WTC11 (cell line): ENCODE results near the gene IGSF23.

Experiments
- CTCF ChIP-seq: fragments of 200-600 bp; IDR thresholded peaks from 2 replicates; pipeline ENCODE4 v1.8.0; 2022; ENCODE audit warnings: antibody characterized with exemption
- E2F4 ChIP-seq: sonication (generic); formaldehyde crosslinking; IDR thresholded peaks from 2 replicates; pipeline ENCODE4 v1.8.1; 2022; ENCODE audit warnings: low read depth, mild to moderate bottlenecking, moderate library complexity, missing genetic modification reagents, borderline replicate concordance
- JUN ChIP-seq: sonication (generic); formaldehyde crosslinking; IDR thresholded peaks from 2 replicates; pipeline ENCODE4 v1.8.0; 2023; ENCODE audit warnings: mild to moderate bottlenecking, missing genetic modification reagents
- MAX ChIP-seq: sonication (generic); formaldehyde crosslinking; IDR thresholded peaks from 2 replicates; pipeline ENCODE4 v1.8.0; 2022; ENCODE audit warnings: mild to moderate bottlenecking, missing genetic modification reagents
- NR1H2 ChIP-seq: sonication (generic); formaldehyde crosslinking; IDR thresholded peaks from 2 replicates; pipeline ENCODE4 v1.9.0; 2021; ENCODE audit warnings: mild to moderate bottlenecking, moderate library complexity, missing genetic modification reagents
- RELA ChIP-seq: sonication (generic); formaldehyde crosslinking; IDR thresholded peaks from 2 replicates; pipeline ENCODE4 v1.8.1; 2022; ENCODE audit warnings: missing genetic modification reagents, mild to moderate bottlenecking, borderline replicate concordance
- ZNF423 ChIP-seq: fragments of 250-450 bp; sonication (Bioruptor Pico); IDR thresholded peaks from 2 replicates; pipeline ENCODE4 v2.1.2; 2022; ENCODE audit warnings: mild to moderate bottlenecking, moderate library complexity

GRCh38 chr19:44608391-44608821 lies 5.0 kb upstream of the IGSF23 start:
- TF ChIP-seq CTCF = no peak
- no peak for TF ChIP-seq NR1H2 (CRISPR knock-in tag)
- TF ChIP-seq MAX (CRISPR knock-in tag) = no peak
- TF ChIP-seq ZNF423 (CRISPR knock-in tag) = no peak
- TF ChIP-seq RELA = no peak
- no peak for TF ChIP-seq JUN
- TF ChIP-seq E2F4 (CRISPR knock-in tag) = no peak
